Sciatic nerve (tissue), 2 donors: ENCODE measurements around the gene NME2. TPM values are rescaled to one million over a fixed set of nuclear protein-coding genes. Genes with fewer than 3 reads are reported as not detected.
"Not testable (repeated sequence)": the region's sequence is repeated elsewhere in the genome, so short reads cannot be mapped to it uniquely, and the experiment has no call there.

Experiments used
- ATAC-seq: fragments of 200-7000 bp; cut with Tn5 transposase; one replicate; pipeline ENCODE4 v1.9.1; 2020; ENCODE audit warnings: mild to moderate bottlenecking, moderate library complexity
- DNase-seq: peaks from one replicate; pipeline ENCODE4 v3.0.0-alpha.2; 2020; ENCODE audit warnings: low spot score
- intact Hi-C: fragments of 100-400 bp; cut with DNase I; formaldehyde crosslinking; loops from one replicate; pipeline ENCODE4 v1.14.2; 2022
- total RNA-seq: library from RNA; stranded (reverse); fragmentation: NEBNext Ultra II Directional; extraction: Animal tissue kit (Norgen Biotek cat#: 25700); gene quantifications from one replicate; pipeline ENCODE4 v1.2.1, GENCODE V29; 2021
- donor health status: DM: no; HTN: no; CAD: no.
- donor health status: DM: no; HTN: no; CAD: no.

Gene NME2
- 250 TPM for total RNA-seq

DNA sequence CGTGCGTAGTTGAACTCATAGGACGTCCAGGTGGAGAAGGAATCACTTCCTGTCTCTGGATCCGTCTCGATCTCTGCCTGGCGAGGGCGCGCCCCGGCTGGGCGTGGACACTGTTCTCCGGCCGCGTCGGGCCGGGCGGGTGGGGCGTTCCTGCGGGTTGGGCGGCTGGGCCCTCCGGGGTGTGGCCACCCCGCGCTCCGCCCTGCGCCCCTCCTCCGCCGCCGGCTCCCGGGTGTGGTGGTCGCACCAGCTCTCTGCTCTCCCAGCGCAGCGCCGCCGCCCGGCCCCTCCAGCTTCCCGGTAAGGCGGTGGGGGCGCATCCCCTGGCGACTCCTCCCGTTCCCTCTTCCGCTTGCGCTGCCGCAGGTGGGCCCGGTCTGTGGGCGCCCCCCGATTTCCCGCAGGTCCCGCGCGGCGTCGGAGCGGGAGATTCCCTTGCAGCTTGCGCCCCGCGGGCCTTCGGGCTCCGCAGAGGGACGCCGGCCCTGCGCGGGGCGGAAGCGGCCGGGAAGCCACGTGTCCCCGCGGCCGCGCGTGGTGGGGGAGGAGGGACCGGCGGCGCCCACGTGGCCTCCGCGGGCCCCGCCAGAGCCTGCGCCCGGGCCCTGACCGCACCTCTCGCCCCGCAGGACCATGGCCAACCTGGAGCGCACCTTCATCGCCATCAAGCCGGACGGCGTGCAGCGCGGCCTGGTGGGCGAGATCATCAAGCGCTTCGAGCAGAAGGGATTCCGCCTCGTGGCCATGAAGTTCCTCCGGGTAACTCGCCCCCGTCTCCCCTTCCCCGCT, at the start of gene NME2:
Gene NME2, plus strand, starts transcription at position 214 of the 789 bp plus-strand sequence. Its CDS starts 420 bp downstream, at position 634.
- DNase-seq (peak; percentile 94), ATAC-seq (peak; percentile 96)
- intact Hi-C loops, result no loop called here

DNA sequence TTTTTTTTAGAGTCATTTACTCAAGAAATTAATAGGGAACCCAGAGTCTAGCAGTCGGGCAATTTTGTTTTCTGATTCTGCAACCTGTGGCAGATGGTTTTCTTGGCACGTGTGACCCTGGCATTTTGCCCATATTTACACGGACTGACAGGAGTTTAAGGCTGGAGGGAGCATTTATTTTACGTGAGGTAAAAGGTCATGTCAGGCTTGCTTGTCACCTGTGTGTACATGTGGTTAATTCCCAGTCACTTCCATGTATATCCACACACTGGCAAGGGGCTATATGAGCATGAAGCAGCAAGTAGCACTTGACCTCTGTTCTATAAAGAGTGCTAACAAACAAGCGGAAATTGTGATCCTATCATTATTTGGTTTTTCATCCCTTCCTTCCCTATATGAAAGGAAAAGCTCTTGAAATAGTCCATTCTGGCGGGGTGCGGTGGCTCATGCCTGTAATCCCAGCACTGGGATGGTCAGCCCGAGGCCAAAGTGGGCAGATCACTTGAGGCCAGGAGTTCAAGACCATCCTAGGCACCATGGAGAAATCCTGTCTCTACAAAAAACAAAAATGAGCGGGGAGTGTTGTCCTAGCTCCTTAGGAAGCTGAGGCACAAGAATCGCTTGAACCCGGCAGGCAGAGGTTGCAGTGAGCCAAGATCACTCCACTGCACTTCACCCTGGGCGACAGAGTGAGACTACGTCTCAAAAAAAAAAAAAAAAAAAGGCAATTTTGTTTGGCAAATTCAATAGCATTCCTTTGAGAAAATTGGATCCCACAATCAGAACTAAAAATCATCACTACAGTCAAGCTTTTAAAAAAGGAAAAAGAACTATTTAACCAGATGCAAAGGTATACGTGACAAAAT, 47.6 kb upstream of the NME2 start:
- intact Hi-C loops, result no loop called here
- ATAC-seq, result no peak
- DNase-seq, result no peak

DNA sequence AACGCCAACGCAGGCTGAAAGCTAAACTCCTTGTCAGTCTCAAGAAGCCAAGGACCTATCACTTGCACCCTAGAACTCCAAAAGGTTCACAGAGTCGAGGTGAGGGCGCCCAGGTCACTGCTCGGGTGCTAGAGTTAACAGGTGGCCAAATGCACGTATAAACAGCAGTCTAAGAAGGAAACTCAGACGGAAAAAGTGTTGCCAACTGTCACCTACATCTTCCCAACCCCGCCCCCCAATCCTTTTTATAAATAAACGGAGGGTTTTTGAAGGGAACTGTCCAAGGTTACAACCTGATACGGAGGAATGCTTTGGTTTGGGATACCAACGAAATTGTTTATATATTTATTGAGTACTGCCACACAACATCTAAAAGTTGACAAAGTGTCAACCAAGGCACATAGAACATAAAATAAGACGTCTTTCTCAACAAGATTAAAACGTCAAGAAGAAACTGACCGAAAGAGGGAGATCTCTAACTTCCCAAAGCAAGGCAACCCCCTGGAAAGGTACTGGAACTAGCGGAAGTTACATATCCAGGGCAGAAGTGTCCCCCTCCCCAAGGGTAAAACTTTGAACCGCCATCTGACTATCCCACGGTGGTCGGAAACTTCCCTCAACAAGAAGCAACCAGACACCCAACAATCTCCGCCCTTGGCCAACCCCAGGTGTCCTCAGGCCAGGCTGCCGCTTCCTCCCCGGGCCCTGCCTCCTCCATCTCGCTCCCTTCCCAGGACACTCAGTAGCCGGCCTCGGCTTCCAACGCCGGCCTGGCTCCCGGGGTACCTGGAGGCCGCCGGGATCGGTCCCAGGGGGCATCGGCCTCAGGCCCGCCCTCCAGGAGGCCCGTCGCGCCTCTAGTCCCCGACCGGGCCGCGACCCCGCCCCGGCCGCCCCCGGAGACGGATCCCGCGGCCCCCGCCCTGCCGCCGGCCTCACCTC, 46.5 kb upstream of the NME2 start:
- peak; percentile 71 for DNase-seq
- intact Hi-C loops, result no loop called here

DNA sequence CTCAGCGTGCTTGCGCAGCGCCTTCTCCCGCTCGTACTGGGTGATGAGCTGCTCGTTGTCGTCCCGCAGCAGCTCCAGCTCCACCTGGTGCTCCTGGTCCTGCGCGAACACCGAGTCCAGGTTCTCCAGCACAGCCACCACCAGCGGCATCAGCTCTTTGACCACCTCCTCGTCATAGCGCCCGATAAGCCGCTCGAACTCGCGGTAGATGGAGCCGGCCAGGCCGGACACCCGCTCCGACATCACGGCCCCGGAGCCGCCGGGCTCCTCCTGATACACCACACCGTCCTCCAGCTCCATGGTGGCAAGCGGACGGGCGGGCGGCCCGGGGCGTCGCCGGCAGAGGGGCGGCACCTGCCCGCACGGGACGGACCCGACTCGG, 45.9 kb upstream of the NME2 start:
- ATAC-seq, result no peak
- intact Hi-C loops, result no loop called here
- no peak for DNase-seq

More for the DNA sequence above, 46.5 kb upstream of the NME2 start:
- ATAC-seq, result peak; percentile 22

DNA sequence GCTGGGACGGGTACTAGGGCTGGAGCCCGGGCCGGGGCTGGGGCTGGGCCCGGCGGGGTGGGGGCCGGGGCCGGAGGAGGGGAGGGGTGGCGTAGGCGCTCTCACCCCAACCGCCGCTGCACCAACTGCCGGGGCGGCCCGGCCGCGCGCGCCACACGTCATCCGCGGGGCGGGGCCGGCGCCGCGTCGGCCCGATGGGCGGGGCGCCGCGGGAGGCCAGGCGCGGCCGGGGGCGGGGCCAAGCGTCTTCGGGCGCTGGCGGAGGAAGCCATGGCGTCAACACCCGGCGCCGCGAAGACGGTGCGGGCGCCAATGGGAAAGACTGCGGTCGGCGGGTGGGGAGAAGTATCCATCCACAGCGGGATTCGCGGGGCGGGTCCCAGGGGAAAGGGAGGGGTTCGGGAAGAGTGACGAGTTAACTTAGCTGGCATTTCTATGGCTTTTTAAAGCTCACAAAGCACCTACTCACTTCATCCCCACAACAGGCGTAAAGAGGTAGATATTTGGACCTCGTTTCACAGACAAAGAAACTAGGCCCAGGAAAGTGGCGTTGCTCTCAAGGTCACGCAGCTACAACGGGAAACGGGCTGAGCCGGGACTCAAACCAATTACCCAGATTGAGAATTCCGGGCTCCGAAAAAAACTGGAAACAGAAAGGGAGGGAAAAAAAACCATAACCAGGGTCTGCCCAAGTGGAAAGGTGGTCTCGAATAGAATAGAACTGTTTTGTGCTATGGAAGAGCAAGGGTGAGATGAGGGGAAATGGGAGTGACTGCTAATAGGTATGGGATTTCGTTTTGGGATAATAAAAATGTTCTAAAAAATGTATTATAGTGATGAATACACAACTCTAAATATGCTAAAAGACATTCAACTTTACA, 45.2 kb upstream of the NME2 start, which contains the start of gene SPAG9:
Gene SPAG9, minus strand, starts transcription at position 130 of the 881 bp plus-strand sequence. CDS start 212 bp downstream, outside the sequence.
- DNase-seq (peak; percentile 97), ATAC-seq (peak; percentile 95)
- intact Hi-C loops, result no loop called here

DNA sequence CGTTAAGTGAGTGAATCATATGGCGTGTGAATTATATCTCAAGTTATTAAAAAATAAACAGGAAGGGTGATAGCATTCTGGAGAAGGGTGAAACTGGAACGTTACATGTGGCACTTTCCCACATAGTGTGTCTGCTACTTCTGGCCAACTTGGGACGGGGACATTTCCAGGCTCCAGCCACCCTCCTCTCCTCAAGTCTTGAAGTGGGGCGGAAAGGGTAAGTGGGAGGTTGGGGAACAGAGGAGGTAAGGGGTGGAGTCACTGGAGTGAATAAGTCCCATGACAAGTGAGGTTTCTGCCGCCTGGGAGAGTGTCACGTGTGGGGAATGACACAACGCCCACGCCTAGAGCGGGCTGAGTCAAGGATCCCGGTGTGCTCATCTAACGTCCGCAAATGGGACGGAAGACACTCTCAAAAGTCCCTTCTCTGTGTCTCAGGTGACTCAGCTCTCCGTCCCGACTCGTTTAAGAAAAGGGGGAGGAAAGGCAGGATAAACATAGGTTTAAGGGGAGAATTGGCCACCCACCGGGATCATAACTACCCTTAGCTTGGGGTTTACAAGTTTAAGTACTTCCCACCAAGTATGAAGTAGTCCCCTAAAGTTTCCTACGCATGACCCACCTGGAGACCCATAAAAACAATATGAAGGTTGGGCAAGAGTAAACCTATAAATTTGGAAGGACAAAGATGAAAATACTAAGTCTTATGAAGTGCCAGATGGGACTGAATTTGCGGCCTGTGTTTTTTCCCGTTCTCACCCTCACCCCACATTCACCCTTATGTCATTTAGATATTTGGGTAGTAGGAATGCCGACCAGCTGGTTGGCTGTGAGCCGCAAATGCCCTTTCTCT, 44.4 kb upstream of the NME2 start:
- intact Hi-C loops, result no loop called here
- ATAC-seq (peak; percentile 81), DNase-seq (peak; percentile 89)

DNA sequence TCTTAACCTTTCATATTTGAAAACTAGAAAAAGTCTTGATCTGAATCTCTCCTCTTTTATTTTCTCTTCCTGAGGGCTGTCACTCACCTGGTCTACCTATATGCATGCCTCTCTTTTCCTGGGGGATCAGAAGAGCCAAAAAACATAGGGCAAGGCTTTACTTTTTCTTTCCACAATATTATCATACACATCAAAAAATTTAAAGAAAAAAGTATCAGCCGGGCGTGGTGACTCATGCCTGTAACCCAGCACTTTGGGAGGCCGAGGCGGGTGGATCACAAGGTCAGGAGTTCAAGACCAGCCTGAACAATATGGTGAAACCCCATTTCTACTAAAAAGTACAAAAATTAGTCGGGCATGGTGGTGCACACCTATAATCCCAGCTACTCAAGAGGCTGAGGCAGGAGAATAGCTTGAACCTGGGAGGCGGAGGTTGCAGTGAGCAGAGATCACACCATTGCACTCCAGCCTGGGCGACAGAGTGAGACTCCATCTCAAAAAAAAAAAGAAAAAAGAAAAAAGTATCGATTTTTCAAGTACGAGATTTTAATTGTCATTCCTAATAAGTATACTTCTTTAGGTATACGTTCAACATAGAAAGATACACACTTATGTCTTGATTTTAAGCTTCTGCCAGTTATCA, 43.6 kb upstream of the NME2 start:
- intact Hi-C loops, DNase-seq, ATAC-seq: not testable (repeated sequence)

DNA sequence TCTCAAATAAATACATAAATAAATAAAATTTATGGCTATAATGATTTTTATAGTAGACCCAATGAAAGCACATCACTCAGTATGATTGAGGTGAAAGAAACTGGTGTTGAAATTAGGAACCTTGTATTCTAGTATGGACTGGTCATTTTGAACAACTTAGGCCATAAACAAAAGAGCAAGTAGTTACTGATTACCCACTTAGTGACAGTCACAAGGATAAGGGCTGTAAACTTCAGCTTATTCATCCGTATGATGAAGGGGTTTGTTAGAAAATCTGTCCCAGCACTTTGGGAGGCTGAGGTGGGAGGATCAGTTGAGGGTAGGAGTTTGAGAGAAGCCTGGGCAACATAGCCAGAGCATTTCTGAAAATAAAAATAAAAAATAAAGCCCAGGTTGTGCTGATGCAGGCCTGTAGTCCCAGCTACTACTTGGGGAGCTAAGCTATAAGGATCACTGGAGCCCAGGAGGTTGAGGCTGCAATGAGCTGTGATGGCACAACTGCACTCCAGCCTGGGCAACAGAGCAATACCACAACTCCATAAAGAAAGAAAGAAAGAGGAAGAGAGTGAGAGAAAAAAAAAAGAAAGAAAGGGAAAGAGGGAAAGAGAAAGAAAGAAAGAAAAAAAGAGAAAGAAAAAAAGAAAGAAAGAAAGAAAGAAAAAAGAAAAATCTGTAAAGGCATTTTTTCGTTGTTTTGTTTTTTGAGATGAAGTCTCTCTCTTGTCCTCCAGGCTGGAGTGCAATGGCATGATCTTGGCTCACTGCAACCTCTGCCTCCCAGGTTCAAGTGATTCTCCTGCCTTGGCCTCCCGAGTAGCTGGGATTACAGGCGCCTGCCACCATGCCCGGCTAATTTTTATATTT, 41.3 kb upstream of the NME2 start:
- intact Hi-C loops, result no loop called here
- DNase-seq, result no peak
- no peak for ATAC-seq

DNA sequence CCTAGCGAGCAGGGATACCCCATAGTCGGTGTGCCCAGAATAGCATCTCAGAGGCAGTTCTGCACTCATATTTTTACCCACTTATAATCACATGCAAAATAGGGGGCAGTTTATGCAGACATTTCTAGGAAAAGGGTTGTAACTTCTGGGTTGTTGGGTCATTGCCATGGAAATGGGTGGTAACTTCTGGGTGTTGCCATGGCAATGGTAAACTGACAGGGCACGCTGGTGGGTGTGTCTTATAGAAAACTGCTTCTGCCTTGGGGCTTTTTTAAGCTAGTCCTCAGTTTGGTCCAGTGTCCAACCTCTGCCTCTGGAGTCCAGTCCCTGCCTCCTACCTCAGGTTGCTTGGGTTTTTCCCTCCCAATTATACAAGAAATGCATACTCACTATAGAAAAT, 38.1 kb upstream of the NME2 start:
- ATAC-seq (no peak), DNase-seq (no peak)
- intact Hi-C loops, result no loop called here

DNA sequence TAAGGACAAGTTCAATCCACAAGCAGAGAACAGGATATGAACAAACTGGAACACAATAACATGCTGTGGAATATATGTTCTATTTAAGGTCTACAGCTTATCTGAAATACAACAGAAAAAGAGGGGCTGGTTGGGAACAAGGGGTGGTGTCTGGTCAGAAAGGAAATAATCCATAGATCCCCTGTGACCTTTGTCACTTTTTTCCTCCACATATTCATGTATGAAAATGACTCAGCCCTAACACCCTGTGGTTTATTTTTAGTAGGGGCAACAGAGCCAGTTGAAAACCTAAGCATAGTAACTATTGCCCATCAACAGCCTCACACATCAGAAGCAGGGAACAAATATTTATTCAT, 33.3 kb upstream of the NME2 start:
- ATAC-seq (no peak), DNase-seq (no peak)
- intact Hi-C loops, result no loop called here

DNA sequence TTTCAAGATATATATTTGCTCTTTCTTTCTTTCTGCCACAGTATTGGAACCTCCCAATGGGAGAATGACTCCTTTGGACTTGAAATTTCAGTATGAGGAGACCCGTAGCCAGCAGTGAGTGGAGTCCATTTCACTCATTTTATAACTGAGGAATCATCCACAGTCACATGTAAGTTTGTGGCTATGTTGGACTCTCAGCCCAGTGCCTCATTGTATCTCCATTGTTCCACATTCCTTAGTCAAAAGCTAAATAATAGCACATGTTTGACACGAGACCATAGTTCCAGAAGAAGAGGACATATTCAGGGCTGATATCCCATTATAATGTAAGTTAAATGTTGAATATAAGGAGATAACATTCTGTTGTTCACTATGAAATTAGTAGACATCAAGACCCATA, 32.8 kb upstream of the NME2 start:
- ATAC-seq (no peak), DNase-seq (no peak)
- intact Hi-C loops, result no loop called here

DNA sequence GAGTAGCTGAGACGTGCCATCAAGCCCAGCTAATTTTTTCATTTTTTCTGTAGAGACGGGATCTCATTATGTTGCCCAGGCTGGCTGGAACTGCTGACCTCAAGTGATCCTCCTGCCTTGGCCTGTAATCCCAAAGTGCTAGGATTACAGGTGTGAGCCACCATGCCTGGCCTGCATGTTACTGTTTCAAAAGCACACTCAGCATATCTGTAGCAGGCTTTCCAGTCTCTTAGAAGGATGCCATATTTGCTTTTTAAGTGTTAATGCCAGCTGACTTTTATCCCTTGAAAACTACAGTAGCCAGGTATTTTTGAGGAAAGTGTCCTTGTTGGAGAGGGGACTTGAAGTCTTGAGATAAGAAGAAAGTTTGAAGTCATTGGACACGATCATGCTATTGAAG, 30.3 kb upstream of the NME2 start:
- ATAC-seq (no peak), DNase-seq (no peak)
- intact Hi-C loops, result no loop called here

DNA sequence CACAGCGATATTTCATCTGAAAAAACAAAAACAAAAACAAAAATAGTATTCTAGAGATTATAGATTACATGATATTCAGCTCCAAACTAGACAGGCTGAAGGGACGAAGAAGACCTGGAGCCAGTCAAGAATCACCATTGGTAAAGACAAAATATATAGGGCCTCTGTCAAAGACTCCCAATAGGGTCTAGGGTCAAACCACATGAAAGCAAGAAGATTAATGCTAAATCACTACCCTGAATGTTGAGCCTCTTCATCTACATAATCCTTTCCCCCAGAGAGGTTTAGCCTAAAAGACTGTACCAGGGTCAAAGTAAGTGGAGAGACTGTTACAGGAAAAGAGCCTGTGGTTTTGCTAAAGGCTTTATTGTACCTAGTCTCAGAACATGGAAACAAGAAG, 23.6 kb upstream of the NME2 start:
- intact Hi-C loops, result loop anchor here (10.0 kb wide), 1 partner anchor 148 kb away; no protein-coding TSS in a partner anchor
- DNase-seq, result no peak
- ATAC-seq, result no peak

DNA sequence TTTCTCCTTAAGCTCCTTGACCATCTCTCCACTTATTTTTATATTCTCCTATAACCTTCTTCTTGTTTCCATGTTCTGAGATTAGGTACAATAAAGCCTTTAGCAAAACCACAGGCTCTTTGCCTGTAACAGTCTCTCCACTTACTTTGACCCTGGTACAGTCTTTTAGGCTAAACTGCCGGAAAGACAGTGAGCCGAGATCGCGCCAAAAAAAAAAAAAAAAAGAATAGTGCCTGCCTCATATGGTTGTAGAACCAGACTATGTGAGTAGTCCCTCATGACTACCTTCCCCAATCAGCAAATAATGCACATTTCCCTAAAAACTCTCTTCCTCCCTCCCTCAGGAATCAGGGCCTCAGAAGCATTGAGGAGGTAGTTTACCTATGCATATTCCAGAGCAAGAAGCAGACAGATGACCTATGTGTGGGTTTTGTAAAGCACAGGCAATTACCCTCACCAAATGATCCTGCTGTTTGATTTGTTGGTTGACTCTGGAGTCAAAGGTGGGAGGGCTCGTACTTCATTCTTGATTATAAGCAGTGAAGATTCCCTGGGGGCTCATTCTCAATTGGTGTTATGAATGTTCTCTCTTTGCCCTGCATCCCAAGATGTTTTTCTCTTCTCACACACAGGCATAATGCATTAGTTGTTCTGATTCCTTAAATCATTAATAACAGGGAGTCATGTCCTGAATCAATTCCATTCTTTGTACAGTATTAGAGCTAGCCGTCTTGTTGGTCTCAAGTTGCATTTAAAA, 21.8 kb upstream of the NME2 start:
- intact Hi-C loops, result loop anchor here (10.0 kb wide), 1 partner anchor 150 kb away; no protein-coding TSS in a partner anchor
- peak; percentile 89 for ATAC-seq
- DNase-seq, result no peak

DNA sequence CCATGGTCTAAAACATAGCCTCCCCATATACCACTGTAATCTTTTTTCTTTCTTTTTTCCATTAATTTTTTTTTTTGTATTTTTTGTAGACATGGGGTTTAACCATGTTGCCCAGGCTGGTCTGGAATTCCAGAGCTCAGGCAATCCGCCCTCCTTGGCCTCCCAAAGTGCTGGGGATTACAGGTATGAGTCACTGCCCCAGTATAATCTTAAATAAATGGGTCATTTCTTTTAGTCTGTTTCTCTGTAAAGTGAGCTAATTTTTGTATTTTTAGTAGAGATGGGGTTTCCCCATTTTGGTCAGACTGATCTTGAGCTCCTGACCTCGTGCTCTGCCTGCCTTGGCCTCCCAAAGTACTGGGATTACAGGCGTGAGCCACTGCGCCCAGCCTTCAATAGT, 18.6 kb upstream of the NME2 start:
- intact Hi-C loops, result loop anchor here (10.0 kb wide), 1 partner anchor 153 kb away; no protein-coding TSS in a partner anchor
- no peak for DNase-seq
- ATAC-seq, result no peak
